GM10847 (cell line): ENCODE data around the gene CDC42EP2.

Experiments used
- POLR2A ChIP-seq: IDR thresholded peaks from 2 replicates; pipeline ENCODE4 v1.6.1; 2011; ENCODE audit not compliant: insufficient read length; ENCODE audit errors: extremely low read depth

CDC42EP2 gene

GRCh38 chr11:65314501-65315203, at the start of gene CDC42EP2:
TSS of gene CDC42EP2 (plus strand) at chr11:65314866. CDS start at chr11:65320899, 6,033 bp downstream.
- TF ChIP-seq POLR2A = no peak

DNA sequence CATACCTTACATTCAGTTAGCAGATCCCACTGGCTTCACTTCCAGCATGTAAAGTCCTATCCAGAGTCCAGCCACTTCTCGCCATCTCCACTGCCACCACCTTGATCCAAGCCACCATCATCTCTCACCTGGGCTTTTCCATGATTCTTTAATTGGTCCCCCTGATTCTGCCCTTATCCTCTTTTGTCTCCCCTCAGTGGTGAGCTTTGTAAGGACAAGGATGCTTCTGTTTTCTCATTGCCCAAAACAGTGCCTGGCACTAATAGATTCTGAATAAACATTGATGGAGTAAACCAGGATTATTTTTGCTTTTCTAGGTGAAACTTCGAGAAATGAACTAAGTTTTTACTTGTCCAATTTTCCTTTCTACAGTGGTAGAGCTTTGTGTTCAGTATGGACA, 48.5 kb upstream of the CDC42EP2 start:
- no peak for TF ChIP-seq POLR2A

DNA sequence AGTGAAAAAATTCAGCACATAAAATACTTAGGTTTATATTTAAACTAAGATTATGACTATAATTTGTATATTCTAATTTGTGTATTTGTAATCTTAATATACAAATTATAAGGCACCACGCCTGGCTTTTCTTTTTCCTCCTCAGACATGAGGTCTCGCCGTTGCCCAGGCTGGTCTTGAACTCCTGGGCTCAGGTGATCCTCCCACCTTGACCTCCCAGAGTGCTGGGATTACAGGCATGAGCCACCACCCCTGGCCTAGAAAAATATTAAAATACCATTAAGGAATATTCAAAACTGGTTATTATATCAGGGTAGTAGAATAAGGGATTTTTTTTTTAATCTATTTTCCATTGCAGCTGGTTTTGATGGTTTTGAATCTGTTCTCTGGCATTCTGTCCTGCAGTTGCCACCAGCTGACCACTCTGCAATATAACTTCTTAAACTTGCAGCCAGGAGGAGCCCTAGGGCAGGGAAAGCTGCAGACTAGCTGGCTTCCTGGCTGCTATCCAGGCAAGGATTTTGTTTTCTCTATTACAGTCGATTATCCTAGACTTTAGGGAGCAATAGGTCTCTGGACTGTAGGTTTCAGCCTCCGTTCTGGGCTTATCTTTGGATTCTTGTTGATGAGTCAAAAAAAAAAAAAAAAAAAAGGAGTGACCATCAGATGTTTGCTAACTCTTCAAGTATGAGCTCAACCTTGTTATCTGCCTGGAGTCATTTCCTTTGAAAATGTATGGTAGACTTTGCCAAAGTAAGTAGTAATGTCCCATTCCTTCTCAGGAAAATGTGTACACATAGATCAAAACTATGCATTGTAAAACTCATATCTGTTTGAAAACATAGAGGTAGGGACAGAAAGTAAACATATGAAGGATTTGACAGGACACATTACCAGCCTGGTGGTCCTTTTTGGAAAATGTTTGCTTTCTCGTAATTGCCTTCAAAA, 39.7 kb upstream of the CDC42EP2 start:
- TF ChIP-seq POLR2A = no peak

DNA sequence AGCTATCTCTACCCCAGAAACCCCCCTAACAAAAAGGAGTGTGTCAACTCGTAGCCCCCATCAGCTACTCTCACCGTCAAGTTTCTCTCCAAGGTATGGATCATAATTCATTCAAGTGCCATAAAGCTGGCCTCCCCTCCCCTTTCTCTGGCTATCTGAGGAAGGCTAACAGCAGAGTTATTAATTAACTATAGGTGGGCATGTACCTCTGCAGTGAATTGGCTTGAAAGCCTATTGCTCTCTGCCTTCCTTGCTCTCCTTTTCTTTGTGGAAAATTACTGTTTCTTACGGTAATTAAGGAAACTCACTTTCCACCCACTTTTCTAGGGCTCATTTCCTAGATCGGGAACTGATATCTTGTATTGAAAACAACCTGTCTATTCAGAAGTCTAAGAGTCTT, 38.8 kb upstream of the CDC42EP2 start:
- no peak for TF ChIP-seq POLR2A

- TF ChIP-seq POLR2A = no peak
Measured at GRCh38 chr11:65277631-65278277, 36.9 kb upstream of the CDC42EP2 start.

- no peak for TF ChIP-seq POLR2A
Measured at GRCh38 chr11:65278356-65278755, 36.3 kb upstream of the CDC42EP2 start.

DNA sequence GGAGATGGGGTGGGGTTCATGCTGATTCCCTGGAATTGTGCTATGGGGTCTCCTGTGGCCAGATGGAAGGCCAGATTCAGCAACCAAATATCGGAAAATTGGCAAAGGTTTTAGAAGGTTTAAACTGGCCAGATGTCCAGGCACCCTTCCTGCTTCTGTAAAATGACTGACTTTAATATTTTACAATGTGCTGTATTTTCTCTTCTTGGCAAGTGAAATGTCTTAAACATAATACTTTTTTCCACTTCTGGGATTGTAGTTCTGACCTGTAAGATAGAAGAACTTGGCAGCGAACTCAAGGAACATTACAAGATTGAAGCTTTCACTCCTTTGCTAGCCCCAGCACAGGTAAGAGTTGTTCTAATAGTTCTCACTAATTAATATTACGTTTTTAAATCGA, 35.4 kb upstream of the CDC42EP2 start:
- no peak for TF ChIP-seq POLR2A

DNA sequence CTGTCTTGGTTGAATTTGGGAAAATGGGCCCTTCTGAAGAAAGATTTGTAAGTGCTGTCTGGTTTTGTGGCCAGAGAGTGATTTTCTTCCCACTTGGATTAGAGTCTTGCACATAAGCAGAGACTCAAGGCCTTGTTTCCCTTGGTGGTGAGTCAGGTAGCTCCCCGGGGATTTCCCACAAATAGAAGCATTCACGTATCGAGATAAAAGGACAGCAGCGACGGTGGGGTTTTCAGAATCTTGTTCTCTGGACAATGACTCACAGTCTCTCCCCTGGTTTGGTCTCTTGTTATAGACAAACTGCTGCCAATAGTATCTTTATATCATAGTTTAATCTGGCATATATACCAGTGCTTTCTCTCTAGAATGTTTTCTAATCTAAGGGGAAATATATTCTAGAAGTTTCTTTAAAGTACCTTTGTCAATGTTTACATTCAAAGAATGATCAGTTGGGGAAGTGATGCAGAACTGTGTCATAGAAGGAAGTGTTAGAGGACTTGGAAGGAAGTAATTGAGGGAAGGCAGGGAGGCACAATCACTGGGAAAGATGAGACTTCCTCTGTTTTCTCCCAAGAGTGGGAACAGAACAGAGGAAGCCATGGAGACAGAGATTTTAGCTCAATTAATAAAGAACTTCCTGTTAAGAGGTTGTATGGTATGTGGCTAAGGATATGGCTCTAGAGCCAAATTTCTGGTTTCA, 34.8 kb upstream of the CDC42EP2 start:
- TF ChIP-seq POLR2A = no peak

DNA sequence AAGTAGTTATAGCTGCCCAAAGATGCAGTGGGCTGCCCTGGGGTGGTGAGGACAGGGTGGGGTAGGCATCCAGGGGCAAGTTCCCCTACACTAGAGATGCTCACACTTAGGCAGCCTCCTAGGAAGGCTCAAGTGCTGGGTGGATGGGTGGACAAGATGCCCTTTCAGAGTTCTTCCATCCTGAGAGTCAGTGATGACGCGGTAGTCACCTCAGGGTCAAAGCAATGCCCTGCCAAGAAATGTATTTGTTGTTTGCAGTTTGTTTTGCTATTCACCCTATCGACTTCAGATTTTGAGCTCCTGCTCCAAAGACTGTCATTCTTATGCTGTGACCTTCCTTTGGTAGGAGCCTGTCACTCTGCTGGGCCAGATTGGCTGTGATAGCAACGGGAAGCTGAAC, 34.0 kb upstream of the CDC42EP2 start:
- no peak for TF ChIP-seq POLR2A

DNA sequence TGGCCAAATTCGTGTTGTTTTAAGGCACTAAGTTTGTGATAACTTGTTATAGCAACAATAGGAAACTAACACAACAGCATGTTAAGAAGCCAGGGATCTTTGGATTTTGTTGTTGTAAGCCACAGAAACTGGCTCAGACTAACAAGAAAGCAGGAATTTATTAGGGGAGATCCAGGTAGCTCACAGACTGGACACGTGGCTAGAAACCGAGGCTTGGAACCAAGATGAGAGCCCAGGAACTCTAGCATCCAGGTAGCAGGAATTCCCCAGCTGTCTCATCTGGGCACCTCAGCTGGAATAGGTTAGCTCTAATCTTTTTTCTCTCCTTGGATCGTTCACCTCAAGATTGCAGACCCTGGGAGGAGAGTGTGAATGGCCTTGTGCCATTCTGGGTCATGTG, 28.0 kb upstream of the CDC42EP2 start:
- TF ChIP-seq POLR2A = no peak

GRCh38 chr11:65287601-65288000, 27.1 kb upstream of the CDC42EP2 start:
- TF ChIP-seq POLR2A = no peak

GRCh38 chr11:65288706-65289536, 25.7 kb upstream of the CDC42EP2 start:
- TF ChIP-seq POLR2A = no peak

DNA sequence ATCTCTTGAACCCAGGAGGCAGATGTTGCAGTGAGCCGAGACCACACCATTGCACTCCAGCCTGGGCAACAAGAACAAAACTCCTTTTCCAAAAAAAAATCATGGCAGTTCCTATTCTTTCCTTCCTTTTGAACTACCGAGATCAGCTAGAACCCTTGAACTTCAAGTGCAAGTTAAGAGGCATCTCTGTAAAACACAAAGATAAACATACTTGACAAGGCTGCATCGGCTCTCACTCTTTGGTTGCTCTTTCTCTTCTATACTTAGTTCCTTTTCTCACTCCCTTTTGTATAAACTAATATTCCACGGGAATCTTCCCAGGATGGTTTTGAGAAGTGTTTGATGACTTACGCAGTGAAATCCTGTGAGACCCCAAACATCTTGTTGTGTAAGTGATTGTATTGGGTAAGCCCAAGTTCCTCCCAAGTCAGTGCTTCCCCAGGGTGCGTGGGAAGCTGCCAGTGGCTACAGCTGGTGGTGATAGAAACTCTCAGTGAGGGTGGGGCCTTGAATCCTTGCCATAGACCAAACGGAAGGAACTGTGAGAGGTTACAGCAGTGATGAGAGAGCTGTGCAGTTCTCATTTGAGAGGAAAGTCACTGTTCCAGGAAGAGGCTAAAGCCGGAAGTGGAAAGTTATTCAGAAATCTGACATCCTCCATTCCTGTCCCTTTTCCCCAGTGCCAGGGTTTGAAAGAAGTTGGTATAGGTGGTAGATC, 24.1 kb upstream of the CDC42EP2 start:
- no peak for TF ChIP-seq POLR2A

GRCh38 chr11:65291613-65292012, 23.1 kb upstream of the CDC42EP2 start:
- TF ChIP-seq POLR2A = no peak
